GM23248 (cell line): ENCODE results near the gene GDF7.

Source experiments
- EZH2 ChIP-seq: fragments of 200-600 bp; sonication (generic); IDR thresholded peaks from 2 replicates; pipeline ENCODE4 v1.6.1; 2018; ENCODE audit warnings: antibody characterized with exemption, mild to moderate bottlenecking; ENCODE audit not compliant: insufficient read depth, poor library complexity, severe bottlenecking
- EZH2phosphoT487 ChIP-seq: fragments of 200-600 bp; sonication (generic); IDR thresholded peaks from 2 replicates; pipeline ENCODE4 v1.6.1; 2018; ENCODE audit warnings: antibody characterized with exemption, moderate library complexity, mild to moderate bottlenecking, low read depth; ENCODE audit not compliant: insufficient read depth

DNA sequence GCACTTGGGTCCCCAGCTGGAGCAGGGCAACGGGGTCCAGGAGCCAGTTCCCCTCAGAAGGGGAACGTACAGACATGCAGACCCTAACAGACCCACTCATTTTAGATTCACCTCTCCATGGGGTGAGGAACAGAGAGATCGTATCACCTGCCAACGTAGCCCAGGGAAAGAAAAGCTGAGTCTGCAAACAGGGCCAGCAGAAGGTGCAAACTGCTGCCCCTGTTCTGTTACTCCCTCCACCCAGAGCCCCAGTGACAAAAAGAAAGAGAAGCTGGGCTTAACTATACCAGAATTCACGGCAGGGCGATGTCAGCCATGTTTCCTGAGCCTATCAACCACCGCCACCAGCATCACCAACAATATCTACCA, 15.2 kb upstream of the GDF7 start:
- TF ChIP-seq EZH2 = no peak
- TF ChIP-seq EZH2phosphoT487 = no peak
